HG03025 (cell line): ENCODE data around the gene CACNA1I.

ENCODE experiments used
- ATAC-seq: cut with Tn5 transposase; IDR thresholded peaks from one replicate; pipeline ENCODE4 v1.9.1; 2021; ENCODE audit warnings: mild to moderate bottlenecking, moderate library complexity; ENCODE audit not compliant: unreplicated experiment, low FRiP score

CACNA1I gene

GRCh38 chr22:39621826-39622225, 51.3 kb downstream of the CACNA1I start:
- no peak for ATAC-seq

GRCh38 chr22:39622881-39623367, 52.4 kb downstream of the CACNA1I start:
- no peak for ATAC-seq

- no peak for ATAC-seq
Measured at GRCh38 chr22:39623603-39624500, 53.3 kb downstream of the CACNA1I start.

- ATAC-seq, result no peak
Measured at GRCh38 chr22:39624501-39624821, 53.9 kb downstream of the CACNA1I start.

- no peak for ATAC-seq
Measured at GRCh38 chr22:39625569-39626537, 55.3 kb downstream of the CACNA1I start.

- ATAC-seq, result no peak
Measured at GRCh38 chr22:39627208-39627607, 56.7 kb downstream of the CACNA1I start.

- ATAC-seq, result no peak
Measured at GRCh38 chr22:39627865-39628562, 57.5 kb downstream of the CACNA1I start.

- no peak for ATAC-seq
Measured at GRCh38 chr22:39628563-39629080, 58.1 kb downstream of the CACNA1I start.

- ATAC-seq, result no peak
Measured at GRCh38 chr22:39629851-39630250, 59.3 kb downstream of the CACNA1I start.

GRCh38 chr22:39630721-39631120, 60.2 kb downstream of the CACNA1I start:
- no peak for ATAC-seq

- ATAC-seq, result no peak
Measured at GRCh38 chr22:39631381-39632286, 61.1 kb downstream of the CACNA1I start.

- no peak for ATAC-seq
Measured at GRCh38 chr22:39634530-39635405, 64.2 kb downstream of the CACNA1I start.

GRCh38 chr22:39635719-39636118, 65.2 kb downstream of the CACNA1I start:
- no peak for ATAC-seq

- ATAC-seq, result no peak
Measured at GRCh38 chr22:39638958-39639357, 68.4 kb downstream of the CACNA1I start.

GRCh38 chr22:39641660-39642310, 71.2 kb downstream of the CACNA1I start:
- ATAC-seq, result no peak

- no peak for ATAC-seq
Measured at GRCh38 chr22:39643311-39644083, 72.9 kb downstream of the CACNA1I start.

GRCh38 chr22:39645532-39645931, 75.0 kb downstream of the CACNA1I start:
- ATAC-seq, result no peak
